HEK293T (cell line): Measurements from ENCODE around the gene NOXO1.

Experiments used
- CTCF ChIA-PET: fragments of 350-600 bp; formaldehyde crosslinking; extraction: SDS; loops from one replicate; lab custom pipeline; 2021; ENCODE audit warnings: antibody characterized with exemption, inconsistent platforms; lab: Yijun Ruan, JAX
- POLR2A ChIA-PET: fragments of 350-600 bp; formaldehyde crosslinking; extraction: SDS; loops from one replicate; lab custom pipeline; 2020; ENCODE audit warnings: antibody characterized with exemption, inconsistent platforms; lab: Yijun Ruan, JAX
- DNase-seq: peaks from one replicate; pipeline ENCODE4 v3.0.0; 2012; ENCODE audit warnings: mixed read lengths; ENCODE audit errors: extremely low spot score
- ARNT ChIP-seq: fragments of 450-650 bp; IDR thresholded peaks from 2 replicates; pipeline ENCODE4 v1.6.1; 2017; ENCODE audit warnings: mild to moderate bottlenecking
- BHLHE40 ChIP-seq: fragments of 450-650 bp; IDR thresholded peaks from 2 replicates; pipeline ENCODE4 v1.6.1; 2016; ENCODE audit warnings: mild to moderate bottlenecking, moderate library complexity, borderline replicate concordance
- CTBP1 ChIP-seq: fragments of 450-650 bp; IDR thresholded peaks from 2 replicates; pipeline ENCODE4 v1.6.1; 2016; ENCODE audit warnings: borderline replicate concordance
- ELF4 ChIP-seq: fragments of 450-650 bp; IDR thresholded peaks from 2 replicates; pipeline ENCODE4 v1.6.1; 2017; ENCODE audit warnings: antibody characterized with exemption
- FOXA1 ChIP-seq: fragments of 450-650 bp; IDR thresholded peaks from 2 replicates; pipeline ENCODE4 v1.6.1; 2016; ENCODE audit warnings: mild to moderate bottlenecking
- FOXK2 ChIP-seq: fragments of 450-650 bp; IDR thresholded peaks from 2 replicates; pipeline ENCODE4 v1.6.1; 2016; ENCODE audit warnings: mild to moderate bottlenecking
- FOXM1 ChIP-seq: fragments of 450-650 bp; IDR thresholded peaks from 2 replicates; pipeline ENCODE4 v1.6.1; 2017; ENCODE audit warnings: mild to moderate bottlenecking, borderline replicate concordance
- HDGF ChIP-seq: fragments of 450-650 bp; IDR thresholded peaks from 2 replicates; pipeline ENCODE4 v1.6.1; 2017; ENCODE audit warnings: antibody characterized with exemption, borderline replicate concordance
- L3MBTL2 ChIP-seq: fragments of 450-650 bp; conservative IDR thresholded peaks from 2 replicates; pipeline ENCODE4 v1.6.1; 2016; ENCODE audit warnings: mild to moderate bottlenecking
- LEF1 ChIP-seq: fragments of 450-650 bp; IDR thresholded peaks from 2 replicates; pipeline ENCODE4 v1.6.1; 2017; ENCODE audit warnings: mild to moderate bottlenecking, borderline replicate concordance
- NFRKB ChIP-seq: fragments of 450-650 bp; IDR thresholded peaks from 2 replicates; pipeline ENCODE4 v1.6.1; 2016; ENCODE audit warnings: mild to moderate bottlenecking, moderate library complexity
- PKNOX1 ChIP-seq: fragments of 450-650 bp; IDR thresholded peaks from 2 replicates; pipeline ENCODE4 v1.6.1; 2016
- SP1 ChIP-seq: fragments of 450-650 bp; IDR thresholded peaks from 2 replicates; pipeline ENCODE4 v1.6.1; 2017
- SUZ12 ChIP-seq: fragments of 450-650 bp; IDR thresholded peaks from 2 replicates; pipeline ENCODE4 v1.6.1; 2016; ENCODE audit warnings: mild to moderate bottlenecking
- TARDBP ChIP-seq: fragments of 450-650 bp; IDR thresholded peaks from 2 replicates; pipeline ENCODE4 v1.6.1; 2016
- ZNF384 ChIP-seq: fragments of 450-650 bp; IDR thresholded peaks from 2 replicates; pipeline ENCODE4 v1.6.1; 2016

Gene NOXO1

DNA sequence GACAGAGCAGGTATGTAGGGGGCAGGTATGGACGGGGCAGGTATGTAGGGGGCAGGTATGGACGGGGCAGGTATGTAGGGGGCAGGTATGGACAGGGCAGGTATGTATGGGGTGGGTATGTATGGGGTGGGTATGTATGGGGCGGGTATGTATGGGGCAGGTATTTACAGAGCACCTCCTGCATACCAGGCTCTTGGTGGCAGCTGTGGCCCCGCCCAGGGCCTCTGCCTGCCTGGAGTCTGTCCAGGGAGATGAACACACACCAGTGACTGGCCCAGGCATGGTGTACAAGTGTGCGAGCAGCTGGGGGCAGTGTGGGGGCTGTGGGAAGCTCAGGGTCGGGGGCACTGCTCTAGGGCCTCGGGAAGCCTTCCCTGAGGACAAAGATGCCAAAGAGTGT, 31.2 kb downstream of the NOXO1 start:
- ChIA-PET CTCF (interaction anchor here (0.5 to 5.9 kb wide), 3 partner anchors 9 to 27 kb away, joined by 3 to 36 read pairs (median 4); no protein-coding TSS in a partner anchor), POLR2A (interaction anchor here (1.0 to 3.7 kb wide), 2 partner anchors 9 to 14 kb away, joined by 5 to 41 read pairs; partner anchors contain the start of gene RPS2)
- no peak for TF ChIP-seq BHLHE40
- TF ChIP-seq FOXA1 = no peak
- TF ChIP-seq ELF4 = no peak
- TF ChIP-seq PKNOX1 = no peak
- no peak for TF ChIP-seq FOXM1
- no peak for TF ChIP-seq FOXK2
- no peak for TF ChIP-seq CTBP1
- no peak for TF ChIP-seq LEF1
- TF ChIP-seq HDGF = no peak
- TF ChIP-seq ZNF384 = no peak
- no peak for TF ChIP-seq L3MBTL2
- TF ChIP-seq ARNT = no peak
- no peak for DNase-seq

GRCh38 chr16:1949507-1949906, 31.8 kb downstream of the NOXO1 start:
- ChIA-PET POLR2A (interaction anchor here (3.7 kb wide), 1 partner anchor 15 kb away, joined by 41 read pairs; the partner anchor contains the start of gene RPS2), CTCF (interaction anchor here (0.5 to 5.9 kb wide), 3 partner anchors 8 to 175 kb away, joined by 3 to 36 read pairs (median 4); no protein-coding TSS in a partner anchor)
- no peak for DNase-seq
- no peak for TF ChIP-seq FOXM1
- TF ChIP-seq LEF1 = no peak
- TF ChIP-seq SP1 = no peak
- no peak for TF ChIP-seq ARNT
- no peak for TF ChIP-seq L3MBTL2
- no peak for TF ChIP-seq FOXK2
- no peak for TF ChIP-seq BHLHE40

GRCh38 chr16:1947369-1947670, 33.9 kb downstream of the NOXO1 start:
- DNase-seq = no peak
- TF ChIP-seq BHLHE40 (no peak), SP1 (no peak), FOXA1 (no peak), FOXM1 (no peak), SUZ12 (no peak), NFRKB (no peak), PKNOX1 (no peak), ZNF384 (no peak), TARDBP (no peak), HDGF (no peak), L3MBTL2 (no peak), ARNT (no peak), FOXK2 (no peak)
- POLR2A ChIA-PET = interaction anchor here (0.8 to 3.5 kb wide), 2 partner anchors 10 to 18 kb away, joined by 3 to 31 read pairs; partner anchors contain the start of gene RPS2
- CTCF ChIA-PET = interaction anchor here (1.4 to 1.5 kb wide), 2 partner anchors 10 to 12 kb away, joined by 3 to 4 read pairs; partner anchors contain the start of gene NDUFB10

DNA sequence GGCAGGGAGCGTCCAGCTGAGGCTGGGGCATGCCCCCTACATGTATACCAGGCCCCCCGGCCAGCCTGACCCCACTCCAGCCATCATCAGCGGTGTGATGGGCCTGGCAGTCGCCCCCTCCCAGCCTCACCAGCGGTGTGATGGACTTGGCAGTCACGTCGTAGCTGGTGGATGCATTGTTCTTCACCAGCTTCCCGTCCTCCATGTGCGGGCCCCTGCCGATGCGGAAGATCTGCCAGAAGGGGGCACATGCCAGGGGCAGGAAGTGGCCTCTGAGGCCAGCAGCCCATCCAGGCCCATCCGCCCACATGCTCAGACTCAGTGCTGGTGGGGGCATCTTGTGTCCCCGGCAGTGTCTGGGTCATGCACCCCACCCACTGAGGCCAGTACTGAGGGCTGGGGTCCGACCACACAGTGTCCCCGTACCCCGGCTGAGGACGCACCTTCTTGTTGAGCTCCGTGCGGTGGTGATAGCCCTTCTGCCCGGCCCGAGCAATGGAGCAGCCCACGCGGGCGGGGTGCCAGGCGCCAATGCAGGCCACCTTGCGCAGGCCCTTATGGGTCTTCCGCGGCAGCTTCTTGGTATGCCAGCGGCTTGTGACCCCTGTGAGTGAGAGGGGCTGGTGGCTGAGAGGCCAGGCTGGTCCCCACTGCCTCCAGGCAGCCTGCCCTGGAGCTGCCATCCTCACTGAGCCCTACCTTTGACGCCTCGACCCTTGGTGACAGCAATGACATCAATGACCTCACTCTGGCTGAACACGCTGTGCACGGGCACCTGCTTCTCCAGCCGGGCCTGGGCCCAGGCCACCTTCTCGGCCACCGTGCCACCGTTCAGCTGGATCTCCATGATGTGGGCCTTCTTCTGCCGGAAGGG, 34.5 kb downstream of the NOXO1 start:
- ChIA-PET CTCF (interaction anchor here (1.0 to 1.5 kb wide), 4 partner anchors 11 to 23 kb away, joined by 3 to 5 read pairs (median 4); partner anchors contain the start of gene NDUFB10), POLR2A (interaction anchor here (0.8 to 3.5 kb wide), 3 partner anchors 11 to 18 kb away, joined by 3 to 31 read pairs (median 11); partner anchors contain the start of gene RPS2)
- DNase-seq = no peak
- TF ChIP-seq SP1 (no peak), FOXA1 (no peak), NFRKB (no peak), BHLHE40 (no peak), ELF4 (no peak), HDGF (no peak), FOXK2 (no peak), TARDBP (no peak), L3MBTL2 (no peak), ZNF384 (no peak), SUZ12 (no peak), PKNOX1 (no peak), FOXM1 (no peak), LEF1 (no peak), ARNT (no peak), CTBP1 (no peak)

DNA sequence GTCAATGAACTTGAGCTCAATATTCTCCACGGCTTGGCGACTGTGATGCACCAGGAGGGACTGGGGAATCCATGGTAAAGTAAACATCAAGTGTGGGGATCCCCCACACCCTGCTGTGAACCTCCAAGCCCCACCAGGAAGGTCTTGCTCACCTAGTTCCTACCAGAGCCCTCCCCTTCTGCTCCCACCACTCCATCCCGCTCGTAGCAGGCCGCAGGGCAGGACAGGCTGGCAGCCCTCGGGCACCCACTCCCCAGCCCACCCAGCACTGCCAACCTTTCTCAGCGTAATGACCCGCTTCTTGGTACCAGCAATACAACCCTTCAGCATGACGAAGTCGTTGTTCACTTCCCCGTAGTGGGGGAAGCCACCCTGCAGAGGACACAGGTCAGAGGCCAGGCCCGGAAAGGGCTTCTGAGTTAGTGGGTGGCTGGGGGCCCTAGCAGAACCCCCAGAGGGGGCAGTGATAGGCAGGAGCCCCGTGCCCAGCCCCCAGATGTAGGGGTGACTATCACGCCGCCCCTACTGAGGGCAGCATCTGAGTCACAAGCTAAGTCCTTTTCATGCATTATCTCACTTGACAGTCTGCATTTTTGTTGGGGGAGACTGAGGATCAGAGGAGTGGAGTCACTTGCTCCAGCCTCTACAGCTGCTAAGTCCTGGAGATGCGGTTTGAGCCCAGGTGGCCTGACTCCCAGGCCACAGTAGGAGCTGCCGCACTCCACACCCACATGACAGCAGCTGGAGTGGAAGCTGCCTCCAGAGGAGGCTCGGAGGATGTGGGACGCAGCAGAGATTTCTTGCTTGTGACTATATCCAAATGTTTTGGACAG, 35.5 kb downstream of the NOXO1 start:
- CTCF ChIA-PET = interaction anchor here (1.0 to 1.5 kb wide), 5 partner anchors 12 to 22 kb away, joined by 3 to 5 read pairs (median 4); partner anchors contain the start of gene NDUFB10
- POLR2A ChIA-PET = interaction anchor here (0.6 to 3.5 kb wide), 5 partner anchors 10 to 26 kb away, joined by 3 to 31 read pairs (median 3); partner anchors contain the start of genes RPS2 and TBL3
- TF ChIP-seq FOXA1 (no peak), SUZ12 (no peak), ZNF384 (no peak), ELF4 (no peak), FOXK2 (no peak), HDGF (no peak), SP1 (no peak), L3MBTL2 (no peak), PKNOX1 (no peak), NFRKB (no peak), LEF1 (no peak), CTBP1 (no peak), FOXM1 (no peak), BHLHE40 (no peak), ARNT (no peak), TARDBP (no peak)
- no peak for DNase-seq
